Spleen (tissue), 11 donors: ENCODE measurements around the gene SLC25A10. TPM values are rescaled to one million over a fixed set of nuclear protein-coding genes. Genes with fewer than 3 reads are reported as not detected.

ENCODE experiments used
- DNase-seq: peaks from one replicate; pipeline ENCODE4 v3.0.0-alpha.2; 2020
- H3K27ac ChIP-seq, 8 donors: fragments of 200-600 bp; sonication (generic) in 7 of 8; 1 replicate in 4 of 8; 2 replicates in 4 of 8; pipeline versions ENCODE4 v1.5.0 to v1.8.0; 2016 to 2021; ENCODE audit warnings: inconsistent platforms in 4 of 8, mild to moderate bottlenecking in 4 of 8, moderate library complexity in 1 of 8
- H3K27me3 ChIP-seq, 7 donors: fragments of 200-600 bp; sonication (generic) in 6 of 7; replicated peaks in 1 of 7; 1 replicate in 4 of 7; 2 replicates in 3 of 7; pipeline versions ENCODE4 v1.5.0 to v1.8.0; 2016 to 2021; ENCODE audit warnings: inconsistent platforms in 3 of 7, mild to moderate bottlenecking in 1 of 7
- H3K36me3 ChIP-seq, 6 donors: fragments of 200-600 bp; sonication (generic) in 5 of 6; 1 replicate in 4 of 6; 2 replicates in 2 of 6; pipeline versions ENCODE4 v1.5.0 to v1.8.0; 2016 to 2021; ENCODE audit warnings: inconsistent platforms in 2 of 6
- H3K4me1 ChIP-seq, 6 donors: fragments of 200-600 bp; sonication (generic) in 5 of 6; 1 replicate in 3 of 6; 2 replicates in 3 of 6; pipeline versions ENCODE4 v1.5.0 to v1.8.0; 2016 to 2021; ENCODE audit warnings: inconsistent platforms in 3 of 6
- H3K4me3 ChIP-seq, 8 donors: fragments of 200-600 bp; sonication (generic) in 7 of 8; 1 replicate in 4 of 8; 2 replicates in 4 of 8; pipeline versions ENCODE4 v1.5.0 to v1.8.0; 2016 to 2021; ENCODE audit warnings: inconsistent platforms in 4 of 8, mild to moderate bottlenecking in 4 of 8, moderate library complexity in 2 of 8
- H3K9me3 ChIP-seq, 8 donors: fragments of 200-600 bp; sonication (generic) in 7 of 8; 1 replicate in 4 of 8; 2 replicates in 4 of 8; pipeline versions ENCODE4 v1.5.0 to v1.8.0; 2016 to 2021; ENCODE audit warnings: inconsistent platforms in 4 of 8
- CTCF ChIP-seq, 11 experiments: fragments of 200-600 bp in 7 of 11; fragments of 450-650 bp in 4 of 11; sonication (generic) in 4 of 11; IDR thresholded peaks in 8 of 11; conservative IDR thresholded peaks in 3 of 11; 1 replicate in 7 of 11; 2 replicates in 4 of 11; pipeline versions ENCODE4 v1.4.0 to v1.8.0; 2016 to 2021; ENCODE audit warnings: antibody characterized with exemption in 11 of 11, inconsistent platforms in 4 of 11, mild to moderate bottlenecking in 1 of 11
- POLR2A ChIP-seq, 3 donors: fragments of 450-650 bp; IDR thresholded peaks; one replicate each; pipeline ENCODE4 v1.5.1; 2017; ENCODE audit warnings: antibody characterized with exemption in 3 of 3, mild to moderate bottlenecking in 1 of 3
- POLR2AphosphoS5 ChIP-seq, 3 donors: sonication (generic); formaldehyde crosslinking; IDR thresholded peaks; one replicate each; pipeline ENCODE4 v1.5.1; 2017; ENCODE audit warnings: antibody characterized with exemption in 3 of 3
- WGBS, 5 donors: extraction: QIAGEN DNeasy Blood & Tissue Kit in 3 of 5; methylation state at CpG; one replicate each; pipeline versions ENCODE4 v1.1.5 to v1.1.7; 2013 to 2018; 5-methylcytosine and 5-hydroxymethylcytosine counted together
- intact Hi-C: fragments of 100-400 bp; cut with DNase I; formaldehyde crosslinking; loops from one replicate; pipeline ENCODE4 v1.15.0; 2023; ENCODE audit warnings: low total_unique reads
- polyA plus RNA-seq, 3 donors: library from polyadenylated mRNA; stranded (reverse); fragments of 200-250 nt; gene quantifications; one replicate each; pipeline ENCODE4 v1.2.1, GENCODE V29; 2013
- total RNA-seq, 7 donors: library from RNA; depleted of rRNA in 3 of 7; stranded (reverse); fragments of >200 nt in 3 of 7; fragmentation: NEBNext Ultra II Directional in 4 of 7; extraction: Animal tissue kit (Norgen Biotek cat#: 25700) in 4 of 7; gene quantifications; one replicate each; pipeline versions ENCODE4 v1.1.0 to v1.2.1, GENCODE V29; 2016 to 2021
- donor health status: healthy with polysubstance abuse.
- donor health status: DM: no; HTN: no; CAD: no; lungs with moderate emphysema.
- donor health status: DM: no; HTN: no; CAD: no.
- donor health status: Bipolar disorder and iron deficiency.
- donor health status: healthy.
- donor health status: DM: no; HTN: no; CAD: no.
- donor health status: DM: yes; HTN: yes; CAD: no.

SLC25A10 gene
- total and polyA plus RNA-seq, 10 donors = 2.9 to 7.7 (median 4.0) TPM

GRCh38 chr17:81686614-81687013 lies 25.5 kb upstream of the SLC25A10 start:
- intact Hi-C loops = no loop called here
- H3K36me3 ChIP-seq = peaks cover 0 to 72% (median 60%) of the 10 kb centered on the region in 6 donors

GRCh38 chr17:81687770-81688541 lies 24.1 kb upstream of the SLC25A10 start:
- no peak for TF ChIP-seq POLR2A (IDR thresholded peaks at IDR 0.05)
- TF ChIP-seq POLR2AphosphoS5 (IDR thresholded peaks at IDR 0.05) = peak in 1 of 3 donors; percentile 33
- intact Hi-C loops = no loop called here
- DNase-seq = no peak
- Histone ChIP-seq H3K27me3 (no peaks in the 10 kb centered on the region), H3K4me1 (peaks cover 11 to 42% (median 26%) of the 10 kb centered on the region in 6 donors), H3K27ac (no peak overlapping the region), H3K4me3 (no peak overlapping the region), H3K36me3 (peaks cover 0 to 81% (median 73%) of the 10 kb centered on the region in 6 donors), H3K9me3 (no peaks in the 10 kb centered on the region)
- WGBS, 5 donors = 94 to 97% (median 95%) methylated on average over 31 to 41 of the region's 41 CpGs

More at GRCh38 chr17:81686614-81687013, 25.5 kb upstream of the SLC25A10 start:
- no peak for TF ChIP-seq CTCF (IDR thresholded peaks at IDR 0.05 in 8 of 11, conservative IDR thresholded peaks at IDR 0.05 in 3 of 11)
- no peak for TF ChIP-seq POLR2A (IDR thresholded peaks at IDR 0.05)
- TF ChIP-seq POLR2AphosphoS5 (IDR thresholded peaks at IDR 0.05) = no peak
- Histone ChIP-seq H3K9me3 (no peaks in the 10 kb centered on the region), H3K4me1 (peaks cover 19 to 55% (median 39%) of the 10 kb centered on the region in 6 donors), H3K27ac (no peak overlapping the region), H3K27me3 (no peaks in the 10 kb centered on the region), H3K4me3 (no peak overlapping the region)
- DNase-seq = no peak
- WGBS, 5 donors = 90 to 100% (median 95%) methylated on average over 1 to 20 of the region's 20 CpGs

GRCh38 chr17:81688616-81689015 lies 23.5 kb upstream of the SLC25A10 start:
- no peak overlapping the region for H3K27ac ChIP-seq
- intact Hi-C loops = no loop called here
- no peak overlapping the region for H3K4me3 ChIP-seq
- peaks cover 0 to 88% (median 79%) of the 10 kb centered on the region in 6 donors for H3K36me3 ChIP-seq
- H3K9me3 ChIP-seq = no peaks in the 10 kb centered on the region
- H3K27me3 ChIP-seq = no peaks in the 10 kb centered on the region
- TF ChIP-seq POLR2AphosphoS5 (IDR thresholded peaks at IDR 0.05) = peak in 1 of 3 donors; percentile 19
- no peak for TF ChIP-seq CTCF (IDR thresholded peaks at IDR 0.05 in 8 of 11, conservative IDR thresholded peaks at IDR 0.05 in 3 of 11)
- WGBS, 5 donors = 90 to 93% (median 91%) methylated on average over 6 to 14 of the region's 14 CpGs
- DNase-seq = no peak
- H3K4me1 ChIP-seq = peaks cover 11 to 38% (median 24%) of the 10 kb centered on the region in 6 donors

GRCh38 chr17:81690066-81690465 lies 22.0 kb upstream of the SLC25A10 start:
- no peaks in the 10 kb centered on the region for H3K9me3 ChIP-seq
- WGBS, 5 donors = 88 to 93% (median 93%) methylated on average over 17 to 18 of the region's 18 CpGs
- intact Hi-C loops = no loop called here
- no peak overlapping the region for H3K4me3 ChIP-seq
- no peak overlapping the region for H3K27ac ChIP-seq
- H3K4me1 ChIP-seq = peaks cover 6 to 28% (median 17%) of the 10 kb centered on the region in 6 donors
- peaks cover 0 to 100% (median 94%) of the 10 kb centered on the region in 6 donors for H3K36me3 ChIP-seq
- no peaks in the 10 kb centered on the region for H3K27me3 ChIP-seq
- DNase-seq = no peak
- TF ChIP-seq POLR2A (IDR thresholded peaks at IDR 0.05) = no peak
- no peak for TF ChIP-seq CTCF (IDR thresholded peaks at IDR 0.05 in 8 of 11, conservative IDR thresholded peaks at IDR 0.05 in 3 of 11)
- no peak for TF ChIP-seq POLR2AphosphoS5 (IDR thresholded peaks at IDR 0.05)
